HCT116 (cell line): ENCODE data around the gene NT5DC3.

Experiments used
- CBX3 ChIP-seq: IDR thresholded peaks from 2 replicates; pipeline ENCODE4 v1.6.1; 2012; ENCODE audit warnings: low read depth
- CTCF ChIP-seq, 3 experiments: fragments of 200-600 bp in 1 of 3; sonication (generic) in 1 of 3; IDR thresholded peaks in 2 of 3; conservative IDR thresholded peaks in 1 of 3; 2 replicates each; pipeline ENCODE4 v1.5.1; 2012 to 2017; ENCODE audit warnings: low read depth in 2 of 3, low read length in 2 of 3, antibody characterized with exemption in 1 of 3, borderline replicate concordance in 1 of 3, control low read depth in 1 of 3, mild to moderate bottlenecking in 1 of 3, mixed read lengths in 1 of 3, mixed run types in 1 of 3, moderate library complexity in 1 of 3; ENCODE audit not compliant: insufficient read depth in 1 of 3
- ELF1 ChIP-seq: IDR thresholded peaks from 2 replicates; pipeline ENCODE4 v1.6.1; 2012; ENCODE audit warnings: low read depth, borderline replicate concordance
- EZH2 ChIP-seq: fragments of 200-600 bp; sonication (generic); IDR thresholded peaks from 2 replicates; pipeline ENCODE4 v1.6.1; 2017; ENCODE audit warnings: antibody characterized with exemption, mixed run types
- EZH2phosphoT487 ChIP-seq: fragments of 200-600 bp; IDR thresholded peaks from 2 replicates; pipeline ENCODE4 v1.6.1; 2018; ENCODE audit warnings: antibody characterized with exemption, borderline replicate concordance
- MAX ChIP-seq: IDR thresholded peaks from 2 replicates; pipeline ENCODE4 v1.6.1; 2012
- POLR2A ChIP-seq: IDR thresholded peaks from 2 replicates; pipeline ENCODE4 v1.7.0; 2011; ENCODE audit warnings: borderline replicate concordance; ENCODE audit not compliant: insufficient read depth, insufficient read length; ENCODE audit errors: extremely low read depth
- POLR2AphosphoS5 ChIP-seq: IDR thresholded peaks from 2 replicates; pipeline ENCODE4 v1.6.1; 2011; ENCODE audit warnings: mild to moderate bottlenecking, low read depth, low read length, moderate library complexity
- REST ChIP-seq: IDR thresholded peaks from 2 replicates; pipeline ENCODE4 v1.6.1; 2012; ENCODE audit warnings: low read depth
- SP1 ChIP-seq: IDR thresholded peaks from 2 replicates; pipeline ENCODE4 v1.6.1; 2012; ENCODE audit warnings: low read depth
- TCF7L2 ChIP-seq: IDR thresholded peaks from 2 replicates; pipeline ENCODE4 v1.7.0; 2011; ENCODE audit warnings: borderline replicate concordance, inconsistent platforms; ENCODE audit not compliant: insufficient read depth, insufficient read length; ENCODE audit errors: extremely low read depth
- YY1 ChIP-seq: IDR thresholded peaks from 2 replicates; pipeline ENCODE4 v1.6.1; 2011; ENCODE audit warnings: low read length, low read depth, moderate library complexity, mild to moderate bottlenecking; ENCODE audit not compliant: insufficient replicate concordance; ENCODE audit errors: extremely low read depth
- ZBTB33 ChIP-seq: IDR thresholded peaks from 2 replicates; pipeline ENCODE4 v1.6.1; 2011; ENCODE audit warnings: mild to moderate bottlenecking, low read length, moderate library complexity; ENCODE audit not compliant: insufficient replicate concordance; ENCODE audit errors: extremely low read depth
- ZFX ChIP-seq: fragments of 450-650 bp; IDR thresholded peaks from 2 replicates; pipeline ENCODE4 v1.6.1; 2017

GRCh38 chr12:103877934-103878510 lies 37.0 kb upstream of the NT5DC3 start:
- no peak for TF ChIP-seq ELF1
- TF ChIP-seq REST = no peak
- peak; percentile 71 to 87 (median 79) for TF ChIP-seq CTCF (IDR thresholded peaks at IDR 0.05 in 2 of 3, conservative IDR thresholded peaks at IDR 0.05 in 1 of 3; ENCODE audit: borderline replicate concordance in 1 of 3, insufficient read depth in 1 of 3, low read depth in 2 of 3, low read length in 2 of 3)
- TF ChIP-seq EZH2phosphoT487 = no peak
- no peak for TF ChIP-seq SP1
- TF ChIP-seq CBX3 = peak; percentile 39; the same call in 1 of the 2 replicates
- no peak for TF ChIP-seq ZFX
- TF ChIP-seq ZBTB33 = no peak
- TF ChIP-seq POLR2AphosphoS5 = no peak
- TF ChIP-seq TCF7L2 = no peak
- TF ChIP-seq EZH2 = no peak
- TF ChIP-seq MAX = no peak
- TF ChIP-seq POLR2A = no peak
- peak; percentile 35 for TF ChIP-seq YY1
